HG03520 (cell line): ENCODE results near the gene IRS1.

ENCODE experiments used
- ATAC-seq: cut with Tn5 transposase; IDR thresholded peaks from one replicate; pipeline ENCODE4 v1.9.1; 2021; ENCODE audit warnings: mild to moderate bottlenecking, moderate library complexity; ENCODE audit not compliant: unreplicated experiment

The IRS1 gene

GRCh38 chr2:226732478-226733188 is 67.0 kb downstream of the IRS1 start:
- no peak for ATAC-seq

GRCh38 chr2:226730481-226730880 is 69.1 kb downstream of the IRS1 start:
- no peak for ATAC-seq

GRCh38 chr2:226728996-226729395 is 70.6 kb downstream of the IRS1 start:
- ATAC-seq, result no peak

- ATAC-seq, result no peak
These were observed 72.4 kb downstream of the IRS1 start for GRCh38 chr2:226727251-226727650.

- no peak for ATAC-seq
These were observed 73.1 kb downstream of the IRS1 start for GRCh38 chr2:226726546-226726945.

GRCh38 chr2:226725126-226725860 is 74.3 kb downstream of the IRS1 start:
- no peak for ATAC-seq

- ATAC-seq, result no peak
These were observed 78.1 kb downstream of the IRS1 start for GRCh38 chr2:226721541-226721940.

GRCh38 chr2:226720948-226721347 is 78.7 kb downstream of the IRS1 start:
- ATAC-seq, result no peak

- no peak for ATAC-seq
These were observed 81.9 kb downstream of the IRS1 start for GRCh38 chr2:226717719-226718118.

GRCh38 chr2:226716126-226716525 is 83.5 kb downstream of the IRS1 start:
- peak; percentile 60 for ATAC-seq

GRCh38 chr2:226715347-226715990 is 84.2 kb downstream of the IRS1 start:
- no peak for ATAC-seq

- ATAC-seq, result no peak
These were observed 86.7 kb downstream of the IRS1 start for GRCh38 chr2:226712941-226713340.

- ATAC-seq, result no peak
These were observed 87.9 kb downstream of the IRS1 start for GRCh38 chr2:226711606-226712296.

GRCh38 chr2:226707499-226707898 is 92.1 kb downstream of the IRS1 start:
- no peak for ATAC-seq

GRCh38 chr2:226705965-226706364 is 93.7 kb downstream of the IRS1 start:
- no peak for ATAC-seq

- ATAC-seq, result no peak
These were observed 94.3 kb downstream of the IRS1 start for GRCh38 chr2:226705133-226705886.

GRCh38 chr2:226703514-226703913 is 96.1 kb downstream of the IRS1 start:
- no peak for ATAC-seq

- ATAC-seq, result no peak
These were observed 97.2 kb downstream of the IRS1 start for GRCh38 chr2:226702376-226702775.

- ATAC-seq, result peak; percentile 83
These were observed 98.6 kb downstream of the IRS1 start for GRCh38 chr2:226701052-226701451.

GRCh38 chr2:226699321-226699720 is 100.3 kb downstream of the IRS1 start:
- ATAC-seq, result no peak

- no peak for ATAC-seq
These were observed 100.9 kb downstream of the IRS1 start for GRCh38 chr2:226698671-226699070.
